NCI-H69 (cell line): ENCODE data around the gene ROS1.

ENCODE experiments used
- DNase-seq: peaks from one replicate; lab custom pipeline; 2025; lab: John Stamatoyannopoulos, UW

Gene ROS1

GRCh38 chr6:117440706-117441525, 15.2 kb upstream of the ROS1 start:
- DNase-seq, result no peak

GRCh38 chr6:117432273-117432672, 6.5 kb upstream of the ROS1 start:
- no peak for DNase-seq

- DNase-seq, result no peak
These were observed 2.0 kb downstream of the ROS1 start for GRCh38 chr6:117423754-117424153.

GRCh38 chr6:117418320-117418719, 7.4 kb downstream of the ROS1 start:
- DNase-seq, result no peak

- DNase-seq, result no peak
These were observed 7.9 kb downstream of the ROS1 start for GRCh38 chr6:117417851-117418250.

- DNase-seq, result no peak
These were observed 11.0 kb downstream of the ROS1 start for GRCh38 chr6:117414770-117415169.

GRCh38 chr6:117411474-117411873, 14.3 kb downstream of the ROS1 start:
- DNase-seq, result no peak

GRCh38 chr6:117409863-117410262, 15.9 kb downstream of the ROS1 start:
- no peak for DNase-seq

- DNase-seq, result no peak
These were observed 16.3 kb downstream of the ROS1 start for GRCh38 chr6:117409420-117409819.

GRCh38 chr6:117404548-117404947, 21.2 kb downstream of the ROS1 start:
- DNase-seq, result no peak

- no peak for DNase-seq
These were observed 23.9 kb downstream of the ROS1 start for GRCh38 chr6:117401799-117402198.

- no peak for DNase-seq
These were observed 25.8 kb downstream of the ROS1 start for GRCh38 chr6:117399924-117400323.

GRCh38 chr6:117399126-117399525, 26.6 kb downstream of the ROS1 start:
- no peak for DNase-seq

- DNase-seq, result no peak
These were observed 28.1 kb downstream of the ROS1 start for GRCh38 chr6:117397536-117398227.

- DNase-seq, result no peak
These were observed 29.5 kb downstream of the ROS1 start for GRCh38 chr6:117396228-117396627.

GRCh38 chr6:117395164-117395563, 30.6 kb downstream of the ROS1 start:
- no peak for DNase-seq

GRCh38 chr6:117393045-117393444, 32.7 kb downstream of the ROS1 start:
- no peak for DNase-seq

- no peak for DNase-seq
These were observed 33.7 kb downstream of the ROS1 start for GRCh38 chr6:117391874-117392583.

GRCh38 chr6:117389227-117390057, 36.3 kb downstream of the ROS1 start:
- no peak for DNase-seq

- DNase-seq, result no peak
These were observed 38.2 kb downstream of the ROS1 start for GRCh38 chr6:117387454-117387974.

- DNase-seq, result no peak
These were observed 41.1 kb downstream of the ROS1 start for GRCh38 chr6:117384659-117385058.

GRCh38 chr6:117381749-117382148, 44.0 kb downstream of the ROS1 start:
- no peak for DNase-seq
